ENCODE results near the gene DLGAP5. TPM values are rescaled to one million over a fixed set of nuclear protein-coding genes. Genes with fewer than 3 reads are reported as not detected.

Gene DLGAP5
- total and polyA plus RNA-seq, 2 of the 13 experiments (the other 11 are each of a cell fraction or from before 2014, with no cell fraction given): 7.7 to 55.8 TPM

DNA sequence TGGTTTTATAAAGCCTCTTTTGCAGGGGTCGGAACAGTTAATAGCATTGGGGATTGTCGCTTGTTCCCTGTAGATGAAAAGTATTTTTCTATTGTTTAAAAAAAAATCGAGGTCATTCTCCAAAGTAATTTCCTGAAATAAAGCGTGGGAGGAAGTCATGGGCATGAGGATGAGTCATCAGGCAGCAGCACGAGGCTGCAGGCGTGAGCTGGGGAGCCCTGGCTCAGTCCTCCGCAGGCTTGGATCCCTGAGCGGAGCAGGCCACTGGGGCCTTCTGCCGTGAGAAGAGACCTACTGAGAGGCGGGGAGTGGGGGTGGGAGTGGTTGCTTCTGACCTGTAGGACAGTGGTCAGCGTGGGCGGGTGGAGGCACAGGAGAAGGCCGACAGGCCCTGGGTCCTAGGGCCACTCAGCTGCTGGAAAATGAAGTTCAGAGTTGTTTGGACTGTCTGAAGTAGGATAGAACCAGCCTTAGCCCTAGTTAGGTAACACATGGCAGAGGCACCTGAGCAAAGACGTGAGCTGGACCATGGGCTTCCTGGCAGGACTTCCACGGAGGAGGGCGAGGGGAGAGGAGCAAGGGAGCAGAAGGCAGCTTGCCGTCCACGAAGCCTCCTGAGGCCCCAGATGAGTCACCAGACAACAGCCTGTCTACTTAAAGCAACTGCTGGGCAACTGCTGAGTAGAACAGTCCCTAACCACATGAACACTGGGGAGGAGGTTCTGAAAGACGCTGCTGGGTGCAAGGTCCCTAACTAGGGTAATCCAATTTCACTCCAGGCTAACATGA, 83.4 kb downstream of the DLGAP5 start (continued):
- TF ChIP-seq DPF2 (CRISPR knock-in tag; IDR thresholded peaks at IDR 0.05; ENCODE audit: borderline replicate concordance, low read depth) (0 out of 2 replicates have a peak, but pooled peaks have one; percentile 20), SIX4 (CRISPR knock-in tag; IDR thresholded peaks at IDR 0.05) (no peak), ZNF766 (CRISPR knock-in tag; IDR thresholded peaks at IDR 0.05; ENCODE audit: borderline replicate concordance) (peak; percentile 73; the same call in 1 of the 2 replicates), SRF (IDR thresholded peaks at IDR 0.05; ENCODE audit: low read depth, low read length) (no peak), ZNF367 (CRISPR knock-in tag; IDR thresholded peaks at IDR 0.05; ENCODE audit: borderline replicate concordance) (no peak; the same call in 1 of the 2 replicates), PAX8 (CRISPR knock-in tag; IDR thresholded peaks at IDR 0.05; ENCODE audit: borderline replicate concordance) (no peak), REPIN1 (CRISPR knock-in tag; IDR thresholded peaks at IDR 0.05; ENCODE audit: borderline replicate concordance, low read depth) (no peak)
- TF ChIP-seq, protein P1, sequence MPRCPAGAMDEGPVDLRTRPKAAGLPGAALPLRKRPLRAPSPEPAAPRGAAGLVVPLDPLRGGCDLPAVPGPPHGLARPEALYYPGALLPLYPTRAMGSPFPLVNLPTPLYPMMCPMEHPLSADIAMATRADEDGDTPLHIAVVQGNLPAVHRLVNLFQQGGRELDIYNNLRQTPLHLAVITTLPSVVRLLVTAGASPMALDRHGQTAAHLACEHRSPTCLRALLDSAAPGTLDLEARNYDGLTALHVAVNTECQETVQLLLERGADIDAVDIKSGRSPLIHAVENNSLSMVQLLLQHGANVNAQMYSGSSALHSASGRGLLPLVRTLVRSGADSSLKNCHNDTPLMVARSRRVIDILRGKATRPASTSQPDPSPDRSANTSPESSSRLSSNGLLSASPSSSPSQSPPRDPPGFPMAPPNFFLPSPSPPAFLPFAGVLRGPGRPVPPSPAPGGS (CRISPR knock-in tag; IDR thresholded peaks at IDR 0.05): peak; percentile 87; the same call in 1 of the 2 replicates
- TF ChIP-seq, protein P2, sequence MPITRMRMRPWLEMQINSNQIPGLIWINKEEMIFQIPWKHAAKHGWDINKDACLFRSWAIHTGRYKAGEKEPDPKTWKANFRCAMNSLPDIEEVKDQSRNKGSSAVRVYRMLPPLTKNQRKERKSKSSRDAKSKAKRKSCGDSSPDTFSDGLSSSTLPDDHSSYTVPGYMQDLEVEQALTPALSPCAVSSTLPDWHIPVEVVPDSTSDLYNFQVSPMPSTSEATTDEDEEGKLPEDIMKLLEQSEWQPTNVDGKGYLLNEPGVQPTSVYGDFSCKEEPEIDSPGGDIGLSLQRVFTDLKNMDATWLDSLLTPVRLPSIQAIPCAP (CRISPR knock-in tag; IDR thresholded peaks at IDR 0.05; ENCODE audit: low read depth): 0 out of 2 replicates have a peak, but pooled peaks have one; percentile 44
- TF ChIP-seq, protein P3, sequence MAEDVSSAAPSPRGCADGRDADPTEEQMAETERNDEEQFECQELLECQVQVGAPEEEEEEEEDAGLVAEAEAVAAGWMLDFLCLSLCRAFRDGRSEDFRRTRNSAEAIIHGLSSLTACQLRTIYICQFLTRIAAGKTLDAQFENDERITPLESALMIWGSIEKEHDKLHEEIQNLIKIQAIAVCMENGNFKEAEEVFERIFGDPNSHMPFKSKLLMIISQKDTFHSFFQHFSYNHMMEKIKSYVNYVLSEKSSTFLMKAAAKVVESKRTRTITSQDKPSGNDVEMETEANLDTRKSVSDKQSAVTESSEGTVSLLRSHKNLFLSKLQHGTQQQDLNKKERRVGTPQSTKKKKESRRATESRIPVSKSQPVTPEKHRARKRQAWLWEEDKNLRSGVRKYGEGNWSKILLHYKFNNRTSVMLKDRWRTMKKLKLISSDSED (CRISPR knock-in tag; IDR thresholded peaks at IDR 0.05): no peak
- TF ChIP-seq, protein P4, sequence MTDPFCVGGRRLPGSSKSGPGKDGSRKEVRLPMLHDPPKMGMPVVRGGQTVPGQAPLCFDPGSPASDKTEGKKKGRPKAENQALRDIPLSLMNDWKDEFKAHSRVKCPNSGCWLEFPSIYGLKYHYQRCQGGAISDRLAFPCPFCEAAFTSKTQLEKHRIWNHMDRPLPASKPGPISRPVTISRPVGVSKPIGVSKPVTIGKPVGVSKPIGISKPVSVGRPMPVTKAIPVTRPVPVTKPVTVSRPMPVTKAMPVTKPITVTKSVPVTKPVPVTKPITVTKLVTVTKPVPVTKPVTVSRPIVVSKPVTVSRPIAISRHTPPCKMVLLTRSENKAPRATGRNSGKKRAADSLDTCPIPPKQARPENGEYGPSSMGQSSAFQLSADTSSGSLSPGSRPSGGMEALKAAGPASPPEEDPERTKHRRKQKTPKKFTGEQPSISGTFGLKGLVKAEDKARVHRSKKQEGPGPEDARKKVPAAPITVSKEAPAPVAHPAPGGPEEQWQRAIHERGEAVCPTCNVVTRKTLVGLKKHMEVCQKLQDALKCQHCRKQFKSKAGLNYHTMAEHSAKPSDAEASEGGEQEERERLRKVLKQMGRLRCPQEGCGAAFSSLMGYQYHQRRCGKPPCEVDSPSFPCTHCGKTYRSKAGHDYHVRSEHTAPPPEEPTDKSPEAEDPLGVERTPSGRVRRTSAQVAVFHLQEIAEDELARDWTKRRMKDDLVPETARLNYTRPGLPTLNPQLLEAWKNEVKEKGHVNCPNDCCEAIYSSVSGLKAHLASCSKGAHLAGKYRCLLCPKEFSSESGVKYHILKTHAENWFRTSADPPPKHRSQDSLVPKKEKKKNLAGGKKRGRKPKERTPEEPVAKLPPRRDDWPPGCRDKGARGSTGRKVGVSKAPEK (CRISPR knock-in tag; IDR thresholded peaks at IDR 0.05; ENCODE audit: borderline replicate concordance): no peak; the same call in 1 of the 2 replicates
- TF ChIP-seq, protein P5, sequence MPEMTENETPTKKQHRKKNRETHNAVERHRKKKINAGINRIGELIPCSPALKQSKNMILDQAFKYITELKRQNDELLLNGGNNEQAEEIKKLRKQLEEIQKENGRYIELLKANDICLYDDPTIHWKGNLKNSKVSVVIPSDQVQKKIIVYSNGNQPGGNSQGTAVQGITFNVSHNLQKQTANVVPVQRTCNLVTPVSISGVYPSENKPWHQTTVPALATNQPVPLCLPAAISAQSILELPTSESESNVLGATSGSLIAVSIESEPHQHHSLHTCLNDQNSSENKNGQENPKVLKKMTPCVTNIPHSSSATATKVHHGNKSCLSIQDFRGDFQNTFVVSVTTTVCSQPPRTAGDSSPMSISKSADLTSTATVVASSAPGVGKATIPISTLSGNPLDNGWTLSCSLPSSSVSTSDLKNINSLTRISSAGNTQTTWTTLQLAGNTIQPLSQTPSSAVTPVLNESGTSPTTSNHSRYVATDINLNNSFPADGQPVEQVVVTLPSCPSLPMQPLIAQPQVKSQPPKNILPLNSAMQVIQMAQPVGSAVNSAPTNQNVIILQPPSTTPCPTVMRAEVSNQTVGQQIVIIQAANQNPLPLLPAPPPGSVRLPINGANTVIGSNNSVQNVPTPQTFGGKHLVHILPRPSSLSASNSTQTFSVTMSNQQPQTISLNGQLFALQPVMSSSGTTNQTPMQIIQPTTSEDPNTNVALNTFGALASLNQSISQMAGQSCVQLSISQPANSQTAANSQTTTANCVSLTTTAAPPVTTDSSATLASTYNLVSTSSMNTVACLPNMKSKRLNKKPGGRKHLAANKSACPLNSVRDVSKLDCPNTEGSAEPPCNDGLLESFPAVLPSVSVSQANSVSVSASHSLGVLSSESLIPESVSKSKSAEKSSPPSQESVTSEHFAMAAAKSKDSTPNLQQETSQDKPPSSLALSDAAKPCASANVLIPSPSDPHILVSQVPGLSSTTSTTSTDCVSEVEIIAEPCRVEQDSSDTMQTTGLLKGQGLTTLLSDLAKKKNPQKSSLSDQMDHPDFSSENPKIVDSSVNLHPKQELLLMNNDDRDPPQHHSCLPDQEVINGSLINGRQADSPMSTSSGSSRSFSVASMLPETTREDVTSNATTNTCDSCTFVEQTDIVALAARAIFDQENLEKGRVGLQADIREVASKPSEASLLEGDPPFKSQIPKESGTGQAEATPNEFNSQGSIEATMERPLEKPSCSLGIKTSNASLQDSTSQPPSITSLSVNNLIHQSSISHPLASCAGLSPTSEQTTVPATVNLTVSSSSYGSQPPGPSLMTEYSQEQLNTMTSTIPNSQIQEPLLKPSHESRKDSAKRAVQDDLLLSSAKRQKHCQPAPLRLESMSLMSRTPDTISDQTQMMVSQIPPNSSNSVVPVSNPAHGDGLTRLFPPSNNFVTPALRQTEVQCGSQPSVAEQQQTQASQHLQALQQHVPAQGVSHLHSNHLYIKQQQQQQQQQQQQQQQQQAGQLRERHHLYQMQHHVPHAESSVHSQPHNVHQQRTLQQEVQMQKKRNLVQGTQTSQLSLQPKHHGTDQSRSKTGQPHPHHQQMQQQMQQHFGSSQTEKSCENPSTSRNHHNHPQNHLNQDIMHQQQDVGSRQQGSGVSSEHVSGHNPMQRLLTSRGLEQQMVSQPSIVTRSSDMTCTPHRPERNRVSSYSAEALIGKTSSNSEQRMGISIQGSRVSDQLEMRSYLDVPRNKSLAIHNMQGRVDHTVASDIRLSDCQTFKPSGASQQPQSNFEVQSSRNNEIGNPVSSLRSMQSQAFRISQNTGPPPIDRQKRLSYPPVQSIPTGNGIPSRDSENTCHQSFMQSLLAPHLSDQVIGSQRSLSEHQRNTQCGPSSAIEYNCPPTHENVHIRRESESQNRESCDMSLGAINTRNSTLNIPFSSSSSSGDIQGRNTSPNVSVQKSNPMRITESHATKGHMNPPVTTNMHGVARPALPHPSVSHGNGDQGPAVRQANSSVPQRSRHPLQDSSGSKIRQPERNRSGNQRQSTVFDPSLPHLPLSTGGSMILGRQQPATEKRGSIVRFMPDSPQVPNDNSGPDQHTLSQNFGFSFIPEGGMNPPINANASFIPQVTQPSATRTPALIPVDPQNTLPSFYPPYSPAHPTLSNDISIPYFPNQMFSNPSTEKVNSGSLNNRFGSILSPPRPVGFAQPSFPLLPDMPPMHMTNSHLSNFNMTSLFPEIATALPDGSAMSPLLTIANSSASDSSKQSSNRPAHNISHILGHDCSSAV (CRISPR knock-in tag; IDR thresholded peaks at IDR 0.05; ENCODE audit: borderline replicate concordance): no peak
